Astrocyte of the spinal cord (primary cell): ENCODE results near the gene SLC23A1.

Experiments
- DNase-seq: peaks from one replicate; pipeline ENCODE4 v3.0.0; 2011; ENCODE audit warnings: low read depth, low spot score
- H3K4me3 ChIP-seq: 2 replicates; pipeline ENCODE4 v1.5.1; 2011; ENCODE audit warnings: low read depth, mild to moderate bottlenecking, low read length, moderate library complexity
- CTCF ChIP-seq: IDR thresholded peaks from 2 replicates; pipeline ENCODE4 v1.5.1; 2012; ENCODE audit warnings: low read depth, mild to moderate bottlenecking, low read length, inconsistent platforms
- in situ Hi-C: cut with HindIII; loops from 2 replicates; pipeline ENCODE4 v1.10.0; 2017; ENCODE audit warnings: low sequenced_read_pairs

Gene SLC23A1

GRCh38 chr5:139419226-139420192, 36.4 kb upstream of the SLC23A1 start:
- no peak overlapping the region for H3K4me3 ChIP-seq
- DNase-seq = no peak
- in situ Hi-C loops = loop anchor here (25.0 kb wide), 1 partner anchor 93 kb away; no protein-coding TSS in a partner anchor
- no peak for TF ChIP-seq CTCF

- in situ Hi-C loops = loop anchor here (25.0 kb wide), 1 partner anchor 94 kb away; no protein-coding TSS in a partner anchor
- no peak for TF ChIP-seq CTCF
- no peak for DNase-seq
- no peak overlapping the region for H3K4me3 ChIP-seq
These were observed 35.7 kb upstream of the SLC23A1 start for GRCh38 chr5:139418793-139419192.

GRCh38 chr5:139417214-139417613, 34.1 kb upstream of the SLC23A1 start:
- DNase-seq = peak; percentile 60
- in situ Hi-C loops = loop anchor here (25.0 kb wide), 1 partner anchor 95 kb away; no protein-coding TSS in a partner anchor
- no peak for TF ChIP-seq CTCF
- H3K4me3 ChIP-seq = no peak overlapping the region

GRCh38 chr5:139416651-139417050, 33.6 kb upstream of the SLC23A1 start:
- DNase-seq = no peak
- in situ Hi-C loops = loop anchor here (25.0 kb wide), 1 partner anchor 96 kb away; no protein-coding TSS in a partner anchor
- H3K4me3 ChIP-seq = no peak overlapping the region
- no peak for TF ChIP-seq CTCF

- DNase-seq = no peak
- in situ Hi-C loops = loop anchor here (25.0 kb wide), 1 partner anchor 96 kb away; no protein-coding TSS in a partner anchor
- TF ChIP-seq CTCF = no peak
- H3K4me3 ChIP-seq = no peak overlapping the region
These were observed 32.8 kb upstream of the SLC23A1 start for GRCh38 chr5:139415869-139416268.

- in situ Hi-C loops = loop anchor here (25.0 kb wide), 1 partner anchor 97 kb away; no protein-coding TSS in a partner anchor
- no peak for TF ChIP-seq CTCF
- no peak for DNase-seq
- H3K4me3 ChIP-seq = no peak overlapping the region
These were observed 32.2 kb upstream of the SLC23A1 start for GRCh38 chr5:139415221-139415861.
